GM21619 (cell line): Measurements from ENCODE around the gene DNAJC3.
"Not testable (repeated sequence)": the region's sequence is repeated elsewhere in the genome, so short reads cannot be mapped to it uniquely, and the experiment has no call there.

Source experiments
- ATAC-seq: cut with Tn5 transposase; IDR thresholded peaks from one replicate; pipeline ENCODE4 v1.9.1; 2021; ENCODE audit not compliant: unreplicated experiment

DNAJC3 gene

DNA sequence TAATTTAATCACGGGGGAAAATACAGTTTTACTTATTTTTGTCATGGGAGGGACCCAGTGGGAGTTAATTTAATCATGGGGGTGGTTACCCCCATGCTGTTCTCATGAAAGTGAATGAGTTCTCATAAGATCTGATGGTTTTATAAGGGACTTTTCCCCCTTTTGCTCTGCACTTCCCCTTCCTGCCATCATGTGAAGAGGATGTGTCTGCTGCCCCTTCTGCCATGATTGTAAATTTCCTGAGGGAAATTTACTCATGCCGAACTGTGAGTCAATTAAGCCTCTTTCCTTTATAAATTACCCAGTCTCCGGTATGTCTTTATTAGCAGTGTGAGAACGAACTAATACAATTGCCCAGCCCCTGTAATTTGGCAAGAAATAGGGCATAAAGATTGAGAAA is 35.9 kb downstream of the DNAJC3 start:
- ATAC-seq: not testable (repeated sequence)

DNA sequence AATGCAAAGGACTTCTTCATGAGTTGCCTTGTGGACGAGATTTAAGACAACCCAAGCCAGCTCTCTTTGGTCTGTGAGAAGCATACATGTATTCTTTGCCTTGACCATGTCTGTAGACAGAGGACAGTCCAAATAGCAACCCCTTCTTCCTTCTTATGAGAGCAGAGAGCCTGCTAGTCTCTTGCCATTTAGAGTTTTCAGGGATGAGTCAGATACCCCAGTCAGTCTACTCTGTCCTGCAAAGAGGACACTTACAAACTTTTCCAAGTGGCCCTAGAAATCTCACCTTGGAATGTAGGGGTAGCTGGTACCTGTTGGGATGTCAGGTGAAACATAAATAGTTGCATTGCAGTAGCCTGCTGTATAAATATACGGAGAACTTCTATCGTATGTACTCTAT is 36.7 kb downstream of the DNAJC3 start:
- ATAC-seq: no peak

DNA sequence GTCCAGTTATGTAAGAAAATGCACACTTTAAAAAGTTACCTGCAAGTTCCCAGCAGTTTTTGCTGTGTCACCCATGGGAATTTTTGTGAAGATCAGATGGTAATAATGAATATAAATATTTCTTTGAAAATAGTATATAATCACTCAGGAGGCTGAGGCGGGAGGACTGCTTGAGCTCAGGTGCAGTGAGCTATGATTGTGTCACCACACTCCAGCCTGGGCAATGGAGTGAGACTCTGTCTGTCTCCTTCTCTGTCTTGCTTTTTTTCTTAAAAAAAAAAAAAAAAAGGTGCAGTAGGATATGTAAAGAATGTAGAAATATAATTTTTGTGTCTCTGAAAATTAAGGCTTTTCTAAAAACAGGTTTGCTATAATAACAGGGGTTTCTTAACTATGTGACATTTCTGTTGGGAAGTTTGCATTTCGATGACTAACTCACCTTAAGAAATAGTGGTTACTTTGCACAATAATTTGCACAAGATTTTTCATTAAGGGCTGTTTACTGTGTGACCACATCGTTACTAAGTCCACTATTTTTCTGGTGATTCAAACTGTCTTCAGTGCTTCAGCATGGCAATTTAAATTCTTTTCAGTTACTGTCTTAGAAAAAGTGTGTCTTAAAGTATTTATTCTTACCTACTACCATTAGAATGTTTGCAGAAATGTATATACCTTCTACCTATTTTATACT is 37.3 kb downstream of the DNAJC3 start:
- no peak for ATAC-seq

DNA sequence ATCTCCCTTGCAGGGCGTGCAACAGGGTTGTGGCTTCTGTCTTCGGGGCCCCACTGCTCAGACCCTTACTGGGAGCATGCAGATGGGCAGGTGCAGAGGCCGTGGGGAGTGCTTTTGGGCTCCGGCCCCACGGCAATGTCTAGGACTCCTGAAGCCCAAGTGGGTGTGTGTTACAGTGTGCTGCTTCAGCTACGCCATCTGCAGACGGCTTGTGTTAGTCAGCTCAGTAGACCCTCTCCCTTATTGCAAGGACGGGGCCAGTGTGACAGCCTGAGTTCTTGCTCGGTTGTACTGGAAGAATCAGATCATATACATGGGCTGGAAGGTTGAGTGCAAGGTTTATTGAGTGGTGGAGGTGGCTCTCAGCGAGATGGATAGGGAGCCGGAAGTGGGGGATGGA is 39.3 kb downstream of the DNAJC3 start:
- ATAC-seq: no peak

DNA sequence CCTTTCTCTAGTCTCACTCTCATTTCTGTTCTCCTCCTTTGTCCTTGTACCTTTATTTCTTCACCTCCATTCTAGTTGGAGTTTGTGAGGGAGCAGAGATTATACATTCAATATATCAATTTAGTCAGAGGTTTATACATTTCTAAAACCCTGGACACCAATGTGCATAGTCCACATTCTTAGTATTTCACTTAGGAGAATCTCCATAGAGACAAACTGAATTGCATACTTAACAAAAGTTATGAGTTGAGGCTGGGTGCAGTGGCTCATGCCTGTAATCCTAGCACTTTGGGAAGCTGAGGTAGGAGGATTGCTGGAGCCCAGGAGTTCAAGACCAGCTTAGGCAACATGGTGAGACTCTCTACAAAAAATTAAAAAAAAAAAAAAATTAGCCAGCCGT is 45.3 kb downstream of the DNAJC3 start:
- no peak for ATAC-seq

DNA sequence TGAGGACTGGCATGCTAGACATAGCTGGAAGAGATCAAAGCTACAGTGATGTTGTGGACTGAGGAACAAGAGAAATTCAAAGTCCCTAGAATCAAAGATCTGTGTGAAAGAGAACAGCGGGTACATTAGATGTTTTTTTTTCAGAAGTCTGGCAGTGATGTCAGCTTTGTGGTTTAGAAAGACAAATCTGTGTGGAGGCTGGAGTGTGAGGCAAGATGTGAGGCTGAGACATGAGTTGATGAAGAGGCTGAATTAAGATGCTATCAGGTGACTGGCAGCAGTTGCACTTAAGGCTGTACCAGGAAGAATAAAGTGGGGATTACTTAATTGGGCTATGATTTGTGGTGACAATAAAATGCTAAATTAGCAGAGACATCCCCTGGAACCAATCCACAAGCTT is 46.5 kb downstream of the DNAJC3 start:
- no peak for ATAC-seq

DNA sequence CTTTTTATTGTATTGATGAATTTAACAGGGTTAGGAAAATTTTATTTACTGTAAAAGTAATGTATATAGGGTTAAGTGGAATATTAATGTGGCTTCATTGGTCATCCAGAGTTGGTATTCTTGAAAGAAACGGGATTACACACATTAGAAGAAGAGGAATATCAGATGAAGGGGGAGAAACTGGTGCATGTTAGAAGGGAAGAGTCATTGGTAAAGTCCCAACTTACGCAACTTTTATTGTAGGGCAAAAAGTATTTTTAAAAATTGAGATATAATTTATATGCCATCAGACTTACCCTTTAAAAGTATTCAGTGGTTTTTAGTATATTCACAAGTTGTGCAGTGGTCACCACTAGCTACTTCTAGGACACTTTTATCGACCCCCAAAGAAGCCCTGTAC is 47.3 kb downstream of the DNAJC3 start:
- ATAC-seq: no peak

DNA sequence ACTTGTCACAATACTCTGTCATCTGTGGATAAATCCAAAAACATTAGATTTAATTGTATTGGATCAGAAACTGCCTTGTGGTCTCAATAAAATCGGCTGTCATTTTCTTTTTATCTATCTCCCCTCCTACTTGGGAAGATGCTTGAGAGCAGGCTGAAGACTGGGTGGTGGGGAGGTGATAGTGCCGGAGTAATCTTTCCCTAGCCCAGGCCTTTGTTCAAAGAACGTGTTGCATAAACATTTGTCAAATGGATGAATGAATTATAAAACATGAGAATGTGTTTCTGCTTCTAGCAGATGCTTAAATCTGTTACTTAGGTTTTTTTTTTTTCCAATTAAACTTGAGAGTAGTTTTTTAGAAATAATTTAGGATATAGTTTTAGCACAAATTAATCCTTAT is 49.9 kb downstream of the DNAJC3 start:
- no peak for ATAC-seq

DNA sequence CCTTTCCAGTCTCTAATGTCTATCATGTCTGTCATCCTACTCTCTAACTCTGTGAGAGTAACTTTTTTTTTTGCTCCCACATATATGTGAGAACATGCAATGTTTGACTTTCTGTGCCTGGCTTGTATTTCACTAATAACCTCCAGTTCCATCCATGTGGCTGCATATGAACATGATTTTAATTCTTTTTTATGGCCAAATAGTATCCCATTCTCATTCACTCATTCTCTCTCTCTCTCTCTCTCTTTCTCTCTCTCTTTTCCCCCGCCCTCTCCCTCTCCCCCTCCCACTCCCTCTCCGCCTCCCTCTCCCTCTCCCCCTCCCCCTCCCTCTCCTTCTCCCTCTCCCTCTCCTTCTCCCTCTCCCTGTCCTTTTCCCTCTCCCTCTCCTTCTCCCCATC is 52.0 kb downstream of the DNAJC3 start:
- no peak for ATAC-seq

DNA sequence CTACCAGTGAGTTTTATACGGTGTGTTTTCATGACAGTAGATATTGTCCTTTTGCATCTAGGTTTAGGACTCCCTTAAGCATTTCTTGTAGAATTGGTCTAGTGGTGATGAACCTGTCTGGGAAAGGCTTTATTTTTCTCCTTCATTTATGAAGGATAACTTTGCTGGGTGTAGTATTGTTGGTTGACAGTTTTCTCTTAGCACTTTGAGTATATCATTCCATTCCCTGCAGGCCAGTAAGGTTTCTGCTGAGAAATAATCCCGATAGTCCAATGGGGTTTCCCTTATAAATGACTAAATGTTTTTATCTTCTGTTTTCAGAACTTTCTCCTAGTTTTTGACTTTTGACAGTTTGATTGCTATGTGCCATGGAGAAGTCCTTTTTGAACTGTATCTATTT is 57.2 kb downstream of the DNAJC3 start:
- no peak for ATAC-seq

DNA sequence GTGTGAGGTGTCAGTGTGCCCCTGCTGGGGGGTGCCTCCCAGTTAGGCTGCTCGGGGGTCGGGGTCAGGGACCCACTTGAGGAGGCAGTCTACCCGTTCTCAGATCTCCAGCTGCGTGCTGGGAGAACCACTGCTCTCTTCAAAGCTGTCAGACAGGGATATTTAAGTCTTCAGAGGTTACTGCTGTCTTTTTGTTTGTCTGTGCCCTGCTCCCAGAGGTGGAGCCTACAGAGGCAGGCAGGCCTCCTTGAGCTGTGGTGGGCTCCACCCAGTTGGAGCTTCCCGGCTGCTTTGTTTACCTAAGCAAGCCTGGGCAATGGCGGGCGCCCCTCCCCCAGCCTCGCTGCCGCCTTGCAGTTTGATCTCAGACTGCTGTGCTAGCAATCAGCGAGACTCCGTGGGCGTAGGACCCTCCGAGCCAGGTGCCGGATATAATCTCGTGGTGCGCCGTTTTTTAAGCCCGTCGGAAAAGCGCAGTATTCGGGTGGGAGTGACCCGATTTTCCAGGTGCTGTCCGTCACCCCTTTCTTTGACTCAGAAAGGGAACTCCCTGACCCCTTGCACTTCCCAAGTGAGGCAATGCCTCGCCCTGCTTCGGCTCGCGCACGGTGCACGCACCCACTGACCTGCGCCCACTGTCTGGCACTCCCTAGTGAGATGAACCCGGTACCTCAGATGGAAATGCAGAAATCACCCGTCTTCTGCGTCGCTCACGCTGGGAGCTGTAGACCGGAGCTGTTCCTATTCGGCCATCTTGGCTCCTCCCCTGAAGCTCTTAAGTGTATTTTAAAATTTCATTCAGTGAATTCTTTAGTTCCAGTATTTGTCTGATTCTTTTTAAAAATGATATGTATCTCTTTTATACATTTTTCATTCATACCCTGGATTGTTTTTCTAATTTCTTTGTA is 63.4 kb downstream of the DNAJC3 start:
- not testable (repeated sequence) for ATAC-seq

DNA sequence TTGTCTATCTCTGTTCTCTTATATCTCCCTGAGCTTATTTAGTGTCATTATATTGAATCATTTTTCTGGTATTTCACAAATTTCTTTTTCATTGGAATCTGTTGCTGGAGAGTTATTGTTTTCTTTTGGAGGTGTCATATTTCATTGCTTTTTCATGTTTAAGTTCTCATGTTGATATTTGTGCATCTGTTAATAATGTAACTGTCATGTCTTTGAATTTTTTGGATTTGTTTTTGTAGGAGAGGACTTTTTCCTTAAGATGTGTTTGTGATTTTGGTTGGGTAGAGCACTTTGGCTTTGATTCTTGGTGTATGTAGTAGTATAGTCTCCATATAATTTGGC is 64.0 kb downstream of the DNAJC3 start:
- ATAC-seq: no peak

DNA sequence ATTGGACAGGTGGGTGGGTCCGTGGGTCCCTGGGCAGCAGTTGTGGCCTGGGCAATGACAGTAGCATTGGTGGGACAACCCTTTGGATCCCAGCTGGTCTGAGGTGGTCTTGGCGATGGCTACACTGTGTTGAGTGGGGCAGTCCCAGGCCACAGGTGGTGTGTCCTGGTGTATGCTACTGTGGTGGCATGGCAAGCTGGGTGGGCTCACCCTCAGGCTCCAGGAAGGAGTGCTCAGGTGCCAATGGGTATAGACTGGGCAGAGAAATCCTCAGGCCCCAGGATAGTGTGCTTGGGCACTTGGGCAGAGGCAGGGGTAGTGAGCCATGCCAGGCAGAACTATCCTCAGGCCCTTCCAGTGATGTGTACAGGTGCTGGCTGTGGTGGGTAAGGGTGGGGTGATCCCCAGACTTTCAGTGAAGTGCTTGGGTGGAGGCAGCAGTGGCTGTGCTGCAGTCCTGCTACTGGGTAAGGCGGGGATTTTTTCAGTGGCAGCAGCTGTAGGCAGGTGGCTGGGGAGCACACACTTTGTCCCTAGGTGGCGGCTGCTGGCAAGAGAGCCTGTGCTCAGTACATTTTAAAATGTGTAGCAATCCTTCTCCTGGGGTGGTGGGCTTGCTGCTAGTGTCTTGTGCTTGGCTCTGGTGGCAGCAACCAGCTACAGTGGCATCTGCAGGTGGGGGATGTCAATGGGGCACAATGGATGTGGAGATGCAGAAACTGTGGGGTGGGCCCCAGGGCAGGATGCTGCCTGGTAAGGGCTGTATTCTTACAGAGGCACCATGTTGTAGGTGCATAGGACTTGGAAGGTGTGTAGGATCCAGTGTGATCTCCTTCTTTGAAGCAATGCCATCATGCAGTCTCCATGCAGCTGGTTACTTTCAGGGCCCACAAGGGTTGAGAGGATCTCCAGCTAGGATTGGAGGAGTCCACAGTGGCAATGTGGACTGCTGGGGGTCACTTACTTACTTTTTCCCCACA is 64.9 kb downstream of the DNAJC3 start:
- ATAC-seq: no peak

DNA sequence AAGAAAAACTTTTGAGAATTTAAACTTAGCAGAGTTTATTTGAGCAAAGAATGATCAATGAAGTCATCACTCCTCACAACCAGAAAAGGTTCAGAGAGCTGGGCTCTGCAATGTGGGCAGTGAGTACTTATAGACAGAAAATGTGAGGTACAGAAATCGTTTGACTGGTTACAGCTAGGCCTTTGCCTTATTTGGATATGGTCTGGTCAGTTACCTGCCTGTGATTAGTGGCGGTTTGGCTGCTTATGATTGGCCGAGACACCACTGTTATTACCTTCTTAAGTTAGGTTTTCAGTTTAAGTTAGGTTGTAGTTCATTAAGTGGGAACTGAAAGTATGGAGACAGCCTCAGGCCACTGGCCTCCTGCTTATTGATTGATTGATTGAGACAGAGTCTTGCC is 66.3 kb downstream of the DNAJC3 start:
- no peak for ATAC-seq

DNA sequence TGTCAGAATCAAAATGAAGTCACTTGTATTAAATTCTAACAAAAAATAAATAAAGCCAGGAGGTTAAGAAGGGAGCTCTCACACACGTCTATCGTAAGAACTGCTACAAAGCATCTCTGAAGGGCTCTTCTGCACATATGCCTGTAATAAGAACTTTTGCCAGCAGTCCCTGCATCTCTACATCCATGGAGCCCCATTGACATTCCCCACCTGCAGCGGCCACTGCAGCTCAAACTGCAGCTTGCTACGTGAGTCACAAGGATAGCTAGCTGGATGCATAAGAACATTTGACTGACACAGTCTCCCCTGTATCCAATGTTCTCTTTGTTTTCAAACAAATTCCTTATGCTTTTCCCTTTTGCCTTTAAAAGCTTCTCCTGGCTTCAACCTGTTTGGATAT is 68.3 kb downstream of the DNAJC3 start:
- ATAC-seq: no peak

DNA sequence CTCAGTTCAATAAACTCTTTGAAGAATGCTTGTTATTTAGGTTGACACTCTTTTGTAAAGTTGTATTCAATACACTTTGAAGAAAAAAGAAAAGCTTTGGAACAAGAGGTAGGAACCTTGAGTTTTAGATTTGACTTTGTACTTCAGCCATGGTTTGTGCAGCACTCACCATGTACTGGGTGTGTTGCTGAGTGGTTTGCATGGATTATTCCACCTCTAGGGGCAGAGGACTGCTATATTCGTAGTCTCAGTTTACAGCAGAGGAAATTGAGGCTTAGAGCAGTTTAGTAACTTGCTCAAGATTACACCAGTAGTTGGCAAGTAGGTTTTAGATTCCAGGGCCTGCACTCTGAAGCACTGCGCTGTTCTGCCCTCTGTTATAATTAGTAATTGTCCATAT is 68.8 kb downstream of the DNAJC3 start:
- ATAC-seq: no peak

DNA sequence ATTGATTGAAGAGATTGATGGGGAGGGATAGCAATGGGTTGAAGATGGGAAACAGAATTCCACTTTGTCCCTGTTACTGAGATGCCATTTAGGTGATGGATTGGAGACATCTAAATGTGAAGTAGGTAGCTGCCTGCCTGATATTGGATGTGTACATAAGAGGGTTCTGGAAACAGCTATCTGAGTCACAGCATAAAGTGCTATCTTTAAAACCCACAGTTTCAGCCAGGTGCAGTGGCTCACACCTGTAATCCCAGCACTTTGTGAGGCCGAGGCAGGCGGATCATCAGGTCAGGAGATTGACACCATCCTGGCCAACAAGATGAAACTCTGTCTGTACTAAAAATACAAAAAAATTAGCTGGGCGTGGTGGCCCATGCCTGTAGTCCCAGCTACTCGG is 72.6 kb downstream of the DNAJC3 start:
- no peak for ATAC-seq

DNA sequence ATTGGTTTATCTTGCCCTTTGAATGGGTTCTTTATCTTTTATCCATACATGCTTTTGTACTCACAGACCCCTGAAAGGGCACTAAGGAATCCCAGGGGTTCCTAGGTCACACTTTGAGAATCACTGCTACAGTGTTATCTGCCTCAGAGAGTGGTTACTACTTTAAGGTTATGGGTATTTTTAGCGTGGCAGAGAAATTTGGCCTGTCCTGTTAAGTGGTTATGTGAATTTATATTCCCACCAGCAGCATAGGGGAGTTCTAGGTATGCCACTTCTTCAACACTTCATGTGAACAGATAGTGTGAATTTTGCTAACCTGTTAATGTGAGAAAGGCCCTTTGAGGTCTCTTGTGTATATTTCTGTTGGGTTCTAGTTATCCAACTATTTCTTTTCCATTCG is 75.7 kb downstream of the DNAJC3 start:
- ATAC-seq: no peak

DNA sequence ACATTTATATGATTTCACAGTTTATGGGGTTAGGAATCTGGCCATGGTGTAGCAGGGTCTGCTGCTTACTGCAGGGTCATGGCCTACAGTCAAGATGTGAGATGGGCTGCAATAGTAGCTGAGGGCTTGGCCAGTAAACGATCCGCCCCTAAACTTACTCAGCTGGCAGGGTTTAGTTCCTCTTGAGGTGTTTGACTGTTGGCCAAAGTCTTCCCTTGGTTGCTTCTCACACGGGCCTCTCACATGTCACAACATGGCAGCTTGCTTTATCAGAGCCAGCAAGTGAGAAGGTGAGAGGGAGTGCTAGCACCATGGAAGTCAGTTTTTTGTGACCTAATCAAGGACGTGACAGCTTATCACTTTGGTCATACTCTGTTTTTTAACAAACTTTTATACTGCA is 77.1 kb downstream of the DNAJC3 start:
- no peak for ATAC-seq

DNA sequence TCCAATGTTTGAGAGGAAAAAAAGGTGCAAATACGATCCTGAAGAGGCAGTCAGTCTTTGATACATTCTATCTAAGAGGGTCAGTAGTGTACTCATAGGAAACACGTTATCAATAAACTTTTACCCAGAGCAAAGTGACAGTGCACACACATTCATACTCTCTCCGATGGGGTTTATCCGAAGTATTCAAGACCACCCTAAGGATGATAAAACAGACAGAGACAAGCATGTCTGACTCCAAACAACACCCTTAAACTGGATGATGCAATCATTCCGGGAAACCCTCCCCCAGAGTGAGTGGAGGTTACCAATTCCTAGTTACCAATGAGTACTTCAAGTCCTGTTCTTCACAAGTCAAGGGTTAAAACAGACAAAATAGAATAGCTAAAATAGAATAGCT is 79.1 kb downstream of the DNAJC3 start:
- ATAC-seq: no peak

DNA sequence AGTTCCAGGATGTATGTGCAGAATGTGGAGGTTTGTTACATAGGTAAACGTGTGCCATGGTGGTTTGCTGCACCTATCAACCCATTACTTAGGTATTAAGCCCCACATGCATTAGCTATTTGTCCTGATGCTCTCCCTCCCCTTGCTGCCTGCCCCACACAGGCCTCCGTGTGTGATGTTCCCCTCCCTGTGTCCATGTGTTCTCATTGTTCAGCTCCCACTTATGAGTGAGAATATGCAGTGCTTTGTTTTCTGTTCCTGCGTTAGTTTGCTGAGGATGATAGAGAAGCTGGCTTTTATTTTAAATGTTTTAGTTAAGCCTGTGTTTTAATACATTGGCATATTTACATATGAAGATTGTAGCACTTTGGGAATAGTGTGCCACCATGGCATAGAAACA is 85.7 kb downstream of the DNAJC3 start:
- not testable (repeated sequence) for ATAC-seq
